Peyer's patch (tissue), 4 donors: ENCODE data around the gene HORMAD2. TPM values are rescaled to one million over a fixed set of nuclear protein-coding genes. Genes with fewer than 3 reads are reported as not detected.

Experiments
- DNase-seq, 3 donors: peaks; one replicate each; pipeline ENCODE4 v3.0.0-alpha.2; 2017 to 2019
- H3K27ac ChIP-seq, 4 donors: fragments of 200-600 bp; sonication (generic); one replicate each; pipeline ENCODE4 v1.5.1; 2016 to 2019
- H3K27me3 ChIP-seq, 2 donors: fragments of 200-600 bp; sonication (generic); one replicate each; pipeline ENCODE4 v1.5.1; 2019
- H3K36me3 ChIP-seq, 3 donors: fragments of 200-600 bp; sonication (generic); one replicate each; pipeline ENCODE4 v1.5.1; 2016 to 2019
- H3K4me1 ChIP-seq, 4 donors: fragments of 200-600 bp; sonication (generic); one replicate each; pipeline ENCODE4 v1.5.1; 2016 to 2019
- H3K4me3 ChIP-seq, 4 donors: fragments of 200-600 bp; sonication (generic); 1 replicate in 3 of 4; 2 replicates in 1 of 4; pipeline ENCODE4 v1.5.1; 2016 to 2019; ENCODE audit warnings: mild to moderate bottlenecking in 1 of 4
- H3K9me3 ChIP-seq, 4 donors: fragments of 200-600 bp; sonication (generic); one replicate each; pipeline ENCODE4 v1.5.1; 2016 to 2019; ENCODE audit warnings: mild to moderate bottlenecking in 1 of 4
- POLR2A ChIP-seq, 2 donors: fragments of 450-650 bp; IDR thresholded peaks; one replicate each; pipeline ENCODE4 v1.5.1; 2017; ENCODE audit warnings: antibody characterized with exemption in 2 of 2, mild to moderate bottlenecking in 2 of 2, moderate library complexity in 2 of 2
- total RNA-seq, 4 donors: library from RNA; depleted of rRNA; stranded (reverse); fragments of >200 nt; gene quantifications; one replicate each; pipeline ENCODE4 v1.1.0, GENCODE V29; 2016
- TF ChIP-seq, protein P1 (sequence below), 6 experiments: fragments of 450-650 bp in 4 of 6; fragments of 200-600 bp in 2 of 6; sonication (generic) in 1 of 6; IDR thresholded peaks; one replicate each; pipeline ENCODE4 v1.5.1; 2017 to 2019; ENCODE audit warnings: antibody characterized with exemption in 6 of 6, mild to moderate bottlenecking in 3 of 6, moderate library complexity in 1 of 6

The HORMAD2 gene
- total RNA-seq, 4 donors from 2014 or later, result not detected

DNA sequence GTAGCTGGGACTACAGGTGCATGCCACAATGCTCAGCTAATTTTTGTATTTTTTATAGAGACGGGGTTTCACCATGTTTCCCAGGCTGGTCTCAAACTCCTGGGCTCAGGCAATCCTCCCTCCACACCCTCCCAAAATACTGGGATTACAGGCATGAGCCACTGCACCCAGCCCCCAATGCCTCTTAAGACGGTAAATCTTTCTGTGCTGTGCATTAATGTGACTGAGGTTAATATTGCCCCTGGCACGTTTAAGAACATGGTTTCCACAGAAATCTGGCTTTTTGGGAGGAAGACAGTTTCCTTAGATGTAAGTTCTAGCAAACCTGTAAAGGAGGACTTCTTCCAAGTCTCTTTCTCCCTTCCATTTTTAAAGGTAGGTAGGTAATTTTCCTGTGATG lies 6.1 kb upstream of the HORMAD2 start:
- Histone ChIP-seq H3K36me3 (no peaks in the 10 kb centered on the region), H3K4me3 (no peak overlapping the region), H3K4me1 (no peaks in the 10 kb centered on the region), H3K9me3 (no peaks in the 10 kb centered on the region), H3K27me3 (no peaks in the 10 kb centered on the region), H3K27ac (no peak overlapping the region)
- TF ChIP-seq POLR2A (IDR thresholded peaks at IDR 0.05), result no peak
- TF ChIP-seq, protein P1, sequence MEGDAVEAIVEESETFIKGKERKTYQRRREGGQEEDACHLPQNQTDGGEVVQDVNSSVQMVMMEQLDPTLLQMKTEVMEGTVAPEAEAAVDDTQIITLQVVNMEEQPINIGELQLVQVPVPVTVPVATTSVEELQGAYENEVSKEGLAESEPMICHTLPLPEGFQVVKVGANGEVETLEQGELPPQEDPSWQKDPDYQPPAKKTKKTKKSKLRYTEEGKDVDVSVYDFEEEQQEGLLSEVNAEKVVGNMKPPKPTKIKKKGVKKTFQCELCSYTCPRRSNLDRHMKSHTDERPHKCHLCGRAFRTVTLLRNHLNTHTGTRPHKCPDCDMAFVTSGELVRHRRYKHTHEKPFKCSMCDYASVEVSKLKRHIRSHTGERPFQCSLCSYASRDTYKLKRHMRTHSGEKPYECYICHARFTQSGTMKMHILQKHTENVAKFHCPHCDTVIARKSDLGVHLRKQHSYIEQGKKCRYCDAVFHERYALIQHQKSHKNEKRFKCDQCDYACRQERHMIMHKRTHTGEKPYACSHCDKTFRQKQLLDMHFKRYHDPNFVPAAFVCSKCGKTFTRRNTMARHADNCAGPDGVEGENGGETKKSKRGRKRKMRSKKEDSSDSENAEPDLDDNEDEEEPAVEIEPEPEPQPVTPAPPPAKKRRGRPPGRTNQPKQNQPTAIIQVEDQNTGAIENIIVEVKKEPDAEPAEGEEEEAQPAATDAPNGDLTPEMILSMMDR (IDR thresholded peaks at IDR 0.05), result no peak
- no peak for DNase-seq

DNA sequence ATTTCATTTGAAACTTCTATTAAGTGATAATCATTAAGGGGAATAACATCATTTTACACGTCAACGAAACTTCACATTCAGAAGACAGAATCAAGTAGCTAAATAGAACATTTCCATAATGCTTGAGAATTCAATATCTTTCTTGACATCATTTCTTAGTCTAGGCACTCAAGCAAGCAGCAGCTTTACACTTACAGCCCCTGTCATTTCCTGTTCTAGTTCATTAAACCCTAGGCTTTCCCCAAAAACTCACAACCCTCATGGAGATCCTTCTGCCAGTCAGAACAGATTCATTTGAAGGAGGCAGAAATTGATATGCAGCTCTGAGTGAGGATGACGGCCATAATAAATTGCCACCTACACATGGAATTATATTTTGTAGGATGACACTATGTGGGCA lies 5.3 kb upstream of the HORMAD2 start:
- no peaks in the 10 kb centered on the region for H3K9me3 ChIP-seq
- H3K27ac ChIP-seq, result no peak overlapping the region
- no peak overlapping the region for H3K4me3 ChIP-seq
- H3K27me3 ChIP-seq, result no peaks in the 10 kb centered on the region
- no peaks in the 10 kb centered on the region for H3K36me3 ChIP-seq
- TF ChIP-seq POLR2A (IDR thresholded peaks at IDR 0.05), result no peak
- TF ChIP-seq, protein P1 (IDR thresholded peaks at IDR 0.05), result no peak
- DNase-seq, result no peak
- H3K4me1 ChIP-seq, result no peaks in the 10 kb centered on the region

DNA sequence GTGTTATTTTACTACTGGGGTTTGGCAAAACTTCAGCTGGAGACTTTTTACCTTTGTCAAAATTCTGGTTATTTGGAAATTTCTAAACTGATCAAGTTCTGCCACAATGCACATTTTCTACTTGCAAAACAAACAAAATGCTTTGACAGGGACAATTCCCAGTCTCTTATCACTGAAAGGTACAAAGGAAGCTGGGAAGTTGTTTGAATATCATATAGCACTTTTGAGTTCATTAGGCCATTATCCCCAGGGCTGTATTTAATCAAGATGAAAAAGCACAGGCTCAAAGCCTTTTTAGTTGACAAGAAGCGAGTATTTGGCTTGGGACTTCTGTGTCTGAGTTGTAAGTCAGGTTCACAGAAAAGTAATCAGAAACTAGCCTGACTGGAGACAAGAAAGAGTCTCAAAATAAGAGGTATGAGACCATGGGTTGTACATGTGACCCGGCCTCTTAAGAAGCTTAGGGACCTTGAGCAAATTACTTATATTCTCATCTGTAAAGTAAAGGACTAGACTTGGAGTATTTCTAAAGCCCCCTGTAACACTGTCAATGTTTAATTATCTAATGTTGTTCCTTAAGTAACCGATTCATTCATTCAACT lies 2.9 kb upstream of the HORMAD2 start:
- no peak overlapping the region for H3K4me3 ChIP-seq
- no peak for TF ChIP-seq POLR2A (IDR thresholded peaks at IDR 0.05)
- TF ChIP-seq, protein P1 (IDR thresholded peaks at IDR 0.05), result no peak
- H3K27ac ChIP-seq, result no peak overlapping the region
- H3K9me3 ChIP-seq, result no peaks in the 10 kb centered on the region
- H3K36me3 ChIP-seq, result no peaks in the 10 kb centered on the region
- H3K4me1 ChIP-seq, result no peaks in the 10 kb centered on the region
- no peak for DNase-seq
- no peaks in the 10 kb centered on the region for H3K27me3 ChIP-seq

DNA sequence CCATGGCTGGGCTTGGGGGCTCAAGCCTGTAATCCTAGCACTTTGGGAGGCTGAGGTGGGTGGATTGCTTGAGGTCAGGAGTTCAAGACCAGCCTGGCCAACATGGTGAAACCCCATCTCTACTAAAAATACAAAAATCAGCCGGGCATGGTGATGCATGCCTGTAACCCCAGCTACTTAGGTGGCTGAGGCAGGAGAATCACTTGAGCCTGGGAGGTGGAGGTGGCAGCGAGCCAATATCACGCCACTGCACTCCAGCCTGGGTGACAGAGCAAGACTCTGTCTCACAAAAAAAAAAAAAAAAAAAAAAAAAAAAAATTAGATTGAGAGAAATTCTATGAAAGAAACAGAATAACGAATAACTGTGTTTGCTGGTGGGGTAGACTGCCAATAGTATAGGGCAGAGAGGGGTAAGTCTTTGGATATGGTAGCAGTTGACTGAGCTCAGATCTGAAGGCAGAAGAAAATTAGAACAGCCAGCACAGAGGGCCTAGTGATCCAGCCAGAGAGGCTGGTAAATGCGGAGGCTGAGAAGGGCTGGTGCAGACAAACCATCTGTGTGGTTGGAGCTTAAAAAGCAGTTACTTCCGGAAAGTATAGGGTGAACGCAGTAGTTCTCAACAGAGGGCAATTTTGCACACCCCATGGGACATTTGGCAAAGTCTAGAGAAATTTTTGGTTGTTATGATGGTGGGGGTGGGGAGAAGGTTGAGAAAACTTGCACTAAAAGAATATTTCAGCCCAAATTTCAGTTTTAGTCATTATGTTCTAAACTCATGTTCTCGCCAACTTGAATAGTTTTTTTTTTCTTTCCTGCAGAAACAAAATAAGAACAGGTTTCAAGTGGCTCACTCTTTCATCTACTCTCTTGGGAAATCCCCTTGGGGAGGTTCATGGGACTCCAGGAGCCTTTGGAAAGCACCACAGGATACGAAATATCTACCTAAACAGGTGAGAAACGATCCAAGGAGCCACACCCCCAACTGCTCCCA lies 1.6 kb upstream of the HORMAD2 start:
- Histone ChIP-seq H3K9me3 (no peaks in the 10 kb centered on the region), H3K27ac (no peak overlapping the region), H3K4me1 (no peaks in the 10 kb centered on the region), H3K27me3 (no peaks in the 10 kb centered on the region), H3K36me3 (no peaks in the 10 kb centered on the region), H3K4me3 (no peak overlapping the region)
- TF ChIP-seq, protein P1 (IDR thresholded peaks at IDR 0.05), result no peak
- no peak for TF ChIP-seq POLR2A (IDR thresholded peaks at IDR 0.05)
- DNase-seq, result no peak

DNA sequence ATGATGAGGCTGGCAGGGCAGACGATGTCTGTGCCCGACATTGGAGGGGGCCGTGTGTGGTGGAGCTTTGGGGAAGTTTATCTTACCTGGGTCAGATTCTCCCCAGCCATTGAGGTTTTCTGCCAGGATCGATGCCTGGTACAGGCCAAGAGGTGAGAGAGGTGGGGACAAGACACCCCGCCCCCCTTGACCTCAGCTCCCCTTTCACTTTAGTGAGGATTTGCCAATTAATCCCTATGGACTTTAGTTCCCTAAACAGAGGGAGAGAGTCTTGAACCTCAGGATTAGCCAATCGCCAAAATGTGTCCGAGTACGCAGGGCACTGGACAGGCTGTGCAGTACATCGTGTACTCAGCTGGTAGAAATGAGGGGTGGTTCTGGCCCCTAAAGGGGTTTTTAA lies 541 bp downstream of the HORMAD2 start:
- Histone ChIP-seq H3K27ac (no peak overlapping the region), H3K36me3 (no peaks in the 10 kb centered on the region), H3K27me3 (no peaks in the 10 kb centered on the region), H3K4me1 (no peaks in the 10 kb centered on the region), H3K9me3 (no peaks in the 10 kb centered on the region), H3K4me3 (no peak overlapping the region)
- no peak for DNase-seq
- TF ChIP-seq, protein P1 (IDR thresholded peaks at IDR 0.05), result no peak
- no peak for TF ChIP-seq POLR2A (IDR thresholded peaks at IDR 0.05)
